ENCODE measurements around the gene ZBTB11. TPM values are rescaled to one million over a fixed set of nuclear protein-coding genes. Genes with fewer than 3 reads are reported as not detected.
"Not testable (repeated sequence)": the region's sequence is repeated elsewhere in the genome, so short reads cannot be mapped to it uniquely, and the experiment has no call there.

ZBTB11 gene
- total and polyA plus RNA-seq, 10 of the 15 experiments (the other 5 are each of a cell fraction or from before 2014, with no cell fraction given): 3.5 to 25.7 (median 18.0) TPM

GRCh38 chr3:101680466-101680865, 3.5 kb upstream of the ZBTB11 start:
- H3K27me3 ChIP-seq (replicated peaks in 1 of 2; ENCODE audit: control insufficient read depth in 2 of 2, insufficient read depth in 2 of 2, low read length in 1 of 2): no peaks in the 10 kb centered on the region
- H3K27ac ChIP-seq (ENCODE audit: control insufficient read depth, insufficient read depth): no peak overlapping the region
- H3K9me3 ChIP-seq (replicated peaks; ENCODE audit: control insufficient read depth, insufficient read depth, low read length): no peaks in the 10 kb centered on the region
- TF ChIP-seq TCF7 (IDR thresholded peaks at IDR 0.05; ENCODE audit: borderline replicate concordance): no peak
- no peak for TF ChIP-seq EZH2 (IDR thresholded peaks at IDR 0.05; ENCODE audit: borderline replicate concordance, control insufficient read depth, low read depth, low read length)
- peak; percentile 10 for TF ChIP-seq SMAD1 (IDR thresholded peaks at IDR 0.05; ENCODE audit: low read depth, partially characterized antibody)
- TF ChIP-seq E2F4 (IDR thresholded peaks at IDR 0.05; ENCODE audit: low read depth, low read length): no peak
- TF ChIP-seq POLR2AphosphoS5 (IDR thresholded peaks at IDR 0.05; ENCODE audit: low read length): peak; percentile 68
- FAIRE-seq: no peak
- H3K4me2 ChIP-seq (ENCODE audit: control insufficient read depth, insufficient read depth): no peak overlapping the region
- ChIA-PET POLR2A (no interaction called here), RAD21 (ENCODE audit: unreplicated experiment) (no interaction called here), CTCF (interaction anchor here (1.0 to 1.6 kb wide), 2 partner anchors 30 to 124 kb away, joined by 3 to 4 read pairs; no protein-coding TSS in a partner anchor), SMC1A (ENCODE audit: uncharacterized antibody, unreplicated experiment) (interaction anchor here (0.6 to 1.1 kb wide), 3 partner anchors 82 to 529 kb away, joined by 3 read pairs; no protein-coding TSS in a partner anchor)
- peaks cover 50% of the 10 kb centered on the region for H3K79me2 ChIP-seq (ENCODE audit: control insufficient read depth, insufficient read depth, low read length)
- no peak for DNase-seq (ENCODE audit: low read depth, low spot score)
- WGBS (ENCODE audit: insufficient coverage, insufficient replicate concordance, low lambda C conversion rate, missing lambda C conversion rate): 93% methylated on average over 4 of the region's 4 CpGs
- no peaks in the 10 kb centered on the region; the same call in 1 of the 2 replicates for H4K20me1 ChIP-seq (ENCODE audit: control insufficient read depth, insufficient read depth)
- peaks cover 8 to 31% of the 10 kb centered on the region in 2 experiments for H3K36me3 ChIP-seq (ENCODE audit: control insufficient read depth in 2 of 2, insufficient read depth in 2 of 2, low read length in 1 of 2)
- no peak for ATAC-seq
- no peak overlapping the region for H2AFZ ChIP-seq (ENCODE audit: control insufficient read depth, low read depth, low read length)
- no peak overlapping the region for H3K9ac ChIP-seq (ENCODE audit: control insufficient read depth, insufficient read depth, low read length)
- in situ Hi-C loops (cut with MboI): no loop called here
- no TSS peak for BruUV-seq (replicated peaks)
- peaks cover 3% of the 10 kb centered on the region; the same call in 1 of the 2 replicates for H3K4me1 ChIP-seq (ENCODE audit: control insufficient read depth, insufficient read depth, low read length)
- no peak overlapping the region for H3K4me3 ChIP-seq
- intact Hi-C loops (cut with micrococcal nuclease; ENCODE audit: unreplicated experiment): no loop called here

GRCh38 chr3:101678837-101679236, 1.9 kb upstream of the ZBTB11 start:
- H2AFZ ChIP-seq (ENCODE audit: control insufficient read depth, low read depth, low read length); in situ Hi-C loops (cut with MboI); H3K9me3 ChIP-seq (replicated peaks; ENCODE audit: control insufficient read depth, insufficient read depth, low read length); H3K4me3 ChIP-seq; H3K4me1 ChIP-seq (ENCODE audit: control insufficient read depth, insufficient read depth, low read length); DNase-seq (ENCODE audit: low read depth, low spot score); CTCF ChIA-PET; H3K9ac ChIP-seq (ENCODE audit: control insufficient read depth, insufficient read depth, low read length); BruUV-seq (replicated peaks); H3K27ac ChIP-seq (ENCODE audit: control insufficient read depth, insufficient read depth); RAD21 ChIA-PET (ENCODE audit: unreplicated experiment); H4K20me1 ChIP-seq (ENCODE audit: control insufficient read depth, insufficient read depth); H3K4me2 ChIP-seq (ENCODE audit: control insufficient read depth, insufficient read depth); ATAC-seq; FAIRE-seq; H3K27me3 ChIP-seq (replicated peaks in 1 of 2; ENCODE audit: control insufficient read depth in 2 of 2, insufficient read depth in 2 of 2, low read length in 1 of 2): not testable (repeated sequence)
- peaks cover 50% of the 10 kb centered on the region for H3K79me2 ChIP-seq (ENCODE audit: control insufficient read depth, insufficient read depth, low read length)
- WGBS (ENCODE audit: insufficient coverage, insufficient replicate concordance, low lambda C conversion rate, missing lambda C conversion rate): 50% methylated on average over 2 of the region's 2 CpGs
- intact Hi-C loops (cut with micrococcal nuclease; ENCODE audit: unreplicated experiment): loop anchor here (5.0 kb wide), 1 partner anchor 263 kb away; no protein-coding TSS in a partner anchor
- ChIA-PET POLR2A (interaction anchor here (1.3 to 4.9 kb wide), 2 partner anchors 7 to 11 kb away, joined by 4 to 46 read pairs; partner anchors contain the start of gene RPL24), SMC1A (ENCODE audit: uncharacterized antibody, unreplicated experiment) (interaction anchor here (0.7 to 2.0 kb wide), 2 partner anchors 105 to 412 kb away, joined by 3 to 5 read pairs; partner anchors contain the start of gene PCNP)
- H3K36me3 ChIP-seq (ENCODE audit: control insufficient read depth in 2 of 2, insufficient read depth in 2 of 2, low read length in 1 of 2): peaks cover 8 to 30% of the 10 kb centered on the region in 2 experiments
